GM19023 (cell line): ENCODE results near the gene HOXB9.

Source experiments
- ATAC-seq: cut with Tn5 transposase; IDR thresholded peaks from one replicate; pipeline ENCODE4 v1.9.1; 2021; ENCODE audit warnings: mild to moderate bottlenecking, moderate library complexity; ENCODE audit not compliant: unreplicated experiment

HOXB9 gene

DNA sequence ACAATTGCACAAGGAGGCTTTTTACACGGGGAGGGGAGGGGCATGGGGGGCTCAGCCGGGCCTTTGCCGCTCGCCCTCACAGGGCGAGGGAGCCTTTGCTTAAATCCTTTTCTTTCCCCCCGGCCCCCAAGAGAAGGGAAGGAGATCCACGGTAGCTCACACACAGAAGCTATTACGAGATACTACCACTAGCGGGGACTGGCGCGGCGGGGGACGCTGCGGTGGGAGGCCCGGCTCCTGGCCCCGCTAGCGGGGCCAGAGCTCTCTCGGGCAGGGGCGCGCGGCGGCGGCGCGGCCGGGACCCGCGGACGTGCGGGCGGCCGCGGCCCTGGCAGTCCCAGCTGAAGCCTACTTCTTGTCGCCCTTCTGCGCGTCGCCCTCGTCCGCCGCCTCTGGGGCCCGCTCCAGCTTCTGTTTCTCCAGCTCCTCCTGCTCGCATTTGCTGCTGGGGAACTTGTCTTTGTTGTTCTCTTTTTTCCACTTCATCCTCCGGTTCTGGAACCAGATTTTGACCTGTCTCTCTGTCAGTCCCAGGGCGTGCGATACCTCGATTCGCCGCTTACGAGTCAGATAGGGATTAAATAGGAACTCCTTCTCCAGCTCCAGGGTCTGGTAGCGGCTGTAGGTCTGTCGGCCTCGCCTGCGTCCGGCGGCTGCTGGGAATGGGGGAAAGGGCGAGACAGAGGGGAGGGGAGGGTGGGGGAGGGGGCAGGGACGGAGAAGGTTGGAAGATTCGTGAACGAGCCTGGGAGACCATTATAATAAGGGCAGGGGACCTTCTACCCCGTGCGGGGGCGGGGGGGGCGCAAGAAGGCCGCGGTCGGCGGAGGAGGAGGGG lies 13.1 kb downstream of the HOXB9 start:
- no peak for ATAC-seq

DNA sequence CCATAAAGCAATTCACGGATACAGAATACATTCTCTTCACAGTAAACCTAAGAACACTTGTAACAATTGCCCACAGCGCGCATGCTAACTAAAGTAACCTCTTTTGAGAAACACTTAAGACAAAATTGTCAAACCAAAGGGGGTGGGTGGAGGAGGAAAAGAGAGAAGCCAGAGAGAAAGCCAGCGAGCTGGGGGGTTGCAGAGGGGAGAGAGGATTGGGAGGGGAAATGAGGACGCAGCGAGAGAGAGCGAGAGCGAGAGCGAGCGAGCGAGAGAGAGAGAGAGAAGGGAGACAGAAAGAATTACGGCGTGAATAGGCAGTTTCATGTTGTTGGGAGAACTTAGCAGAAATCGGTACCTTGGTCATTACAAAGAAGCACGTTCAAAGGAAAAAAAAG lies 13.7 kb downstream of the HOXB9 start:
- ATAC-seq = no peak

DNA sequence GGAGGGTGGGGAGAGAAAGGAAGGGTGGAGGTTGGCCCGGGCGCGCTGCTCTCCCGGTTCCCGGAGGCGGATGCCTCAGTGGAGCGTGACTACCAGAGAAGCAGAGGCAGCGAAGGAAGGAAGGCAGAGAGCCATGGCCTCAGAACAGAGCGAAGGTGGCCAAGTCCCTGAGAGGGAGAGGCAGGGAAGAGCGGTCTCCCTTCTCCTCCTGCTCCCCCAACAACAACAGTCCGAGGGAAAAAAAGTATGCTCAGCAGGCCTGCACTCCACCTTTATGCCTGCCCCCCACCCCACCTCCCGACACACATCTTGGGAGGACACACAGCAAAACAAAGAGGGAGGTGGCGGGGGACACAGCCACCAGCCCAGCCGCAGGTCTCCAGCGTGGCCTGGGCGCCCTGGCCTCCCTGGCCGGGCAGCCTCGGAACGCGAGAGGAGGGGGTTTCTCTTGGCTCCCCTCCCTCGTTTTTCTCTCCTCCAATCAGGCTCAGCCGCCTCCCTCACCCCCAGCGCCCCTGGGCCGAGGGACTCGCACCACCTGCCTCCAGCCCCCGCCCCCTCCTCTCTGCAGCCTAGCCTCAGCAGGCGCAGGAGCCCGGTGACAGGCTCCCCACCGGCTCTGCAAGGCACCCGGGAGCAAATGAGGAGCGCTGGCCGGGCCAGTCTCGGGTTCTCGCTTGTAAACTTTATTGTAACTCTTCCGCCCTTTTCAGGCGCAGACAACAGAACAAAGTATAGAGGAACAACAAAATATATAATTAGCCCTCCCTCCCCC lies 14.3 kb downstream of the HOXB9 start:
- no peak for ATAC-seq

DNA sequence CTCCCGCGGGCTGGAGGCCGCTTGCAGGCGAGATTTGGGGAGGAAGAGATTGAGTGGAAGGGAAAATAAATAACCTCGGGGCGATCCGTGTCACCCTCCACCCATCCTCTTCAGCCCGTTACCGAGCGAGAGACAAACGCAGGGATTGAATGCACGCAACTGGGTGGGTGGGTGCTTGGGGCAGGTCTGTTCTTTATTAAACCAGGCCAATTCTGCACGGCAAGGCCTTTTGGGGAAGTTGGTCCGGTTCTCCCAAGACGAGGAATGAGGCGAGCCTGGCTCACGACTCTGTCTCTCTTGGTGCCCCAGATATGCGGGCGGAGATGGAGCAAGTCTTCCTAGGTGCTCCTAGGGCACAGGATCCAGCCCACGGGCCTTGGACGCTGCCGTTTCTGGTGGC lies 14.9 kb downstream of the HOXB9 start:
- ATAC-seq = no peak

DNA sequence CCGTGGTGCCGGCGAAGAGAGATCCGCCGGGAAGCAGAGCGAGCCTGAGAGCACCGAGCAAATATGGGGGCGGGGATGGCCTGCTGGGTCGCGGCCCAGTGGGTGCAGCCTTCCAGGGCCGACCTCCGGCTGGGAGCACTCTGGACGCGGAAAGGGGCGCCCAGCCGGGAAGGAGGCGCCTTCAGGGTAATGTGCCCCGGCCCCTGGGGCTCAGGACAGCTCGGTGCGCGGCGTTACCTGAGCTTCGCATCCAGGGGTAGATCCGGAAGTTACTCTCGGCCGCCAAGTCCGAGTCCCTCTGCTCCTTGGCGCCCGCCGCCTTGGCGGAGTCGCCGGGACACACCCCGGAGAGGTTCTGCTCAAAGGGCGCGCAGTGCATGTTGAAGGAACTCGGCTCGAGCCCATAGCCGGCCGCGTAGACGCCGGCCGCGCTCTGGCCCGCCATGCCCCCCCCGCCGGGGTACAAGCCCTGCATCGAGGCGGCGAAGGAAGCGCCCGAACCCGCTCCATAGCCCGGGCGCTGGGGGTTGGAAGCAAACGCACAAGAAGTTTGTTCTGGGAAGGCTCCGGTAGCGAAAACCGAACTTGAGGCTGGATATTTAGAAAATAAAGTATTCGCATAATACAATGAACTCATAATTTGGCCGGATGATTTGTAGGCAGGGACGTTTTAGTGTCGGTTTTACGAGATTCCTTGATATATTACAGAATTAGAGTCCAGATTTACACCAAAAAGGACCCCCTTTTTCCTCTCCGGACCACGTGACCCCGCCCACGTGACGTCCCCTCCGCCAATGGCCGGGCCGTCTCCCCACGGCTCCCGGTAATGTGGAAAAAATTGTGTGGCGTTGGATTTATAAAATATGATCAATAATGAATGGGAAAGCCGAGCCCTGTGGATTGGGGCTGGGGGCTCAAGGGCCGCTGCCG lies 15.6 kb downstream of the HOXB9 start, which contains the start of gene HOXB7:
TSS of gene HOXB7 (minus strand) at position 736 of the 930 bp plus-strand sequence. CDS start at position 637, 99 bp downstream.
- no peak for ATAC-seq

DNA sequence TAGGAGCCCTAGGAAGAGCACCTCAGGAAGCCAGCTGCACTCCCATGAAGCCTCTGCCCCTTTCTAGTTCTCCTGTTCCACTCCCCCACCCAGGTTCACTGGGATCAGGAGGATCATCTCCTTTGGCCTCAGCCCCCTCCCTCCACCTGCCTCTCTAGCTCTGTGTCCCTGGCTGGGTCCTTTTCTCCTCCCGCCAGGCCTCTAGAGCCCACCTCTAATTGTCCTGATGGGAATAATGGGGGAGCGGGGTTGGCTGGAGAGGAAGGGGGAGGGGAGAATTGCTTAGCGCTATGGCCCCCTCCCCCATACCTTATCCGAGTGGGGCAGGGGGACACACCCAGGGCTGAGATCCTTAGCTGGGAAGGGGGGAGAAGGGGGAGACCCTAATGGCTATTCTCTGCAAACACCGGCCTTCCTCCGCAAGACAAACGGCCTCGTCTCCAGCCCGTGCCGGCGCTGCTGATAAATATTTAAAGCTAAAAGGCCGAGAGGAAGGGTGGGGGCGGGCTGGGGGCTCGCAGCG lies 16.3 kb downstream of the HOXB9 start:
- no peak for ATAC-seq

DNA sequence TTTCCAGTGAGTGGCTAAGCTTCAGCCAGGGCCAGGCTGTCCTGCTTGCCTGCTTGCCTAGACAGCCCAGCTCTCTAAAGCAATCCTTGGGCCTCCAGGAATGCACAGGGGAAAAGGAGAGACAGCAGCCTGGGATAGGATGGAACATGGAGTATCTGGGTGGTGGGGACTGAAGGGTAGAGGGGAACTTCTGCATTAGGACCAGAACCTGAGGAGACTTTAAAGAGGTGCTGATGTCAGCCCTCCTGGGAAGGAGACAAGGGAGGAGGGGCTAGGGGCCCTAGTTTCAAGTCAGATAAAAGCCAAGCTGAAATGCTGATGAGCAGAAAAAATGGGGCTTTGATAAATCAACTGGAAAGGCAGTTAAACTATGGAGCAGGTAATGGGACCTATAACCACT lies 17.1 kb downstream of the HOXB9 start:
- no peak for ATAC-seq

DNA sequence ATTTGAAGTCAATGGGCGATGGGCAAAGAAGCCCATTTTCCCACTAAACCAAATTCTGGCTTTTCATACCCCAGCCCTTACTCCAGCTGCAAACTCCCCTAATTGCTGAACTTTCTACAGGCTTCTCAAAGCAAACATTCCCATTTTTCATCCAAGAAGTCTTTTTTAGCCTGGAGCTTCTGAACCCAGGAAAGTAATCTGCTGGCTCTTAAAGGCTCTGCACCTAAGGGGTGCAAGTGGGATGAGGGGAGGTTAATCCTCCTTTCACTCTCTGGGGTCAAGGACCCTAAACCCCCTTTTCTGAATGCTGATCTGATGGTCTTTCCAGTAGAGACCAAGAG lies 17.7 kb downstream of the HOXB9 start:
- ATAC-seq = no peak

DNA sequence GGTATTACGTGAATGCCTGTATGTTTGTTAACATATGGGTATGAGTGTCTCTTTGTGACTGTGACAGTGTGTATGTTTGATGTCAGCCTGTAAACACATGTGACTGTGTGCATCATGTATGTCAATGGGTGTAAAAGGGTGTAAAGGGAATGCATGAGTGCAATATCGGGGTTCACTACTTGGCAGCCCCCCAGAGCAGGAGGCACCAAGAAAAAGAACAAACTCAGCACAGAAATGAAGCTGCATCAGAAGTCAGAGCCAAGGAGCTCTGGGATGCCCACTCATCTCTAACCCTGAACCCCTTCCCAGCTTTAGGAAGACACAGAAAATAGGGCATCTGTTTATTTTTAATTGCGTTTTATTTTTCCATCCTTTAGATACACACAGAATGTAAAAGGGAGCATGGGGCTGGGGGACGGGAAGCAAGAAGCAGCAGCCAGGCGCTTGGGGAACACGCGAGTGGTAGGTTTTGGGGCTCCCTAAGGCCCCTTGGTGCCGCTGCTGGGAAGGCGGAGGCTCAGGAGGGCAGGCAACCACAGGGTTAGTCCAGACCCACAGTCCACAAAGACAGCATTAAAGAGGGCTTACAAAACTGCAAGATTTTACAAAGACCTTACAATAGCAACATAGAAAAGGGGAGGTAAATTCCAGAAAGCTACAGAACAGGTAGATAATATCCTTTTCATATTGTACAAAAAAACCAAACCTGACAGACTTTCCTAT lies 19.1 kb downstream of the HOXB9 start:
- ATAC-seq = no peak

DNA sequence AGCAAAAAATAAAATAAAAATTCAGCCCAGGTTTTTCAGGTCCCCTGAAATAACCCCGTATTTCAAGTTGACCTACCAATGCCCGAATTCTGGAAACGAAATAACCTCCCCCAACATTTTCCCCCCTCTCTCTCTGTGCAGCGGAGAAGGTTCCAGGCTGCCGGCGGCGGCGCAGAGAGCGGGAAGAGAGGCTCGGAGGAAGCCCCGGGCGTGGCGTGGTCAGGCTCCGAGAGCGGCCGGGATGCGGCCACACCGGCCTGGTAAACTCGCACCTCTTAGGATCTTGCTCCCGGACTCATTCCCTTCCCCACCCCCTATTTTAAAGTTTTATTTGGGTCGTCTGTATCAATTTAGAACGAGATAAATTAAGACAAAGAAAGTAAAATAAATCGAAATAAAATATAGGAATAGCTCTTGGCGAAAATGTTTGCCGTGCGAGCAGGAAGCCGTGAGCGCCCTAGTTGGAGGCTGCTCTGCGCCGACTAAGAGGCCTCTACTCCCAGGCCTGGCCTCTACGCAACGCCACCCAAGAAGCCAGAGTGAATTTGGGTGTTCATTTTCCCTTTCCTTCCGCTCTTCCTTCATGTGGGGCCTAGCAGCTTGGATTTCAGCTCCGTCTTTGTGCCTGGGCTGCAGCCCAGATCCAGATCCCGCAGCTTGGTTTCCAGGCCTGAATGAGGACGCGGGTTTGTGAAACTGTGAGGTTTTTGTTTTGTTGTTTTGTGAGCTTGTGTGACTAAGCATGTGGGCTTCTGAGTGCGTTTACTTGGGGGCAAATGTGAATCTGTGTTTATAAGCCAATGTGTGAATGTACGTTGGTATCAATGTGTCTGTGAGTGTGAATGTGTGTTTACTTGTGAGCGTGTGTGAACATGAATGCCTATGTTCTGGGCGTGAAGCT lies 19.9 kb downstream of the HOXB9 start:
- no peak for ATAC-seq

DNA sequence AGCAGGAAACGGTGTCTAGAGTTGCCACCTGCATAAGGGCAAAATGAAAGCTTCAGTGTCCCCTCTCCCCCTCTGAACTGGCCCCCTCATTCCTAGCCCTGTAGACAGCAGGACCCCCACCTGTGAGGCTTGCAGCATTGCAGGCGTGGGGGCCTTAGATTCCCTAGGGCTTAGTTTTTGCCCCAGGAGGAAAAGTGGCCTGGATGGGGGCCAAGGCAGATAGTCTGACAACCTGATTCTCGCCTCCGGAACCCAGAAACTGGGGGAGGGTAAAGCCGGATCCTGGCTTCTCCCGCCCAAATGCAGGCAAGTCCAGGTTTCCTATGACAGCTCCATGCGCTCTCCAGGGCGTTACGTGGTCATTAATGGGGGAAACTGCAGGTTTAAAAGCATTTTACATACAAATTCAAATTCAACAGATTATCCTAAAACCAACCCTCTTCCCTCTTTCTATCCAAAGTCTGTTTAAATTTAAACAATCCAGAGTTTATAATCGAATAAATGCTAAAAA lies 20.7 kb downstream of the HOXB9 start:
- no peak for ATAC-seq

DNA sequence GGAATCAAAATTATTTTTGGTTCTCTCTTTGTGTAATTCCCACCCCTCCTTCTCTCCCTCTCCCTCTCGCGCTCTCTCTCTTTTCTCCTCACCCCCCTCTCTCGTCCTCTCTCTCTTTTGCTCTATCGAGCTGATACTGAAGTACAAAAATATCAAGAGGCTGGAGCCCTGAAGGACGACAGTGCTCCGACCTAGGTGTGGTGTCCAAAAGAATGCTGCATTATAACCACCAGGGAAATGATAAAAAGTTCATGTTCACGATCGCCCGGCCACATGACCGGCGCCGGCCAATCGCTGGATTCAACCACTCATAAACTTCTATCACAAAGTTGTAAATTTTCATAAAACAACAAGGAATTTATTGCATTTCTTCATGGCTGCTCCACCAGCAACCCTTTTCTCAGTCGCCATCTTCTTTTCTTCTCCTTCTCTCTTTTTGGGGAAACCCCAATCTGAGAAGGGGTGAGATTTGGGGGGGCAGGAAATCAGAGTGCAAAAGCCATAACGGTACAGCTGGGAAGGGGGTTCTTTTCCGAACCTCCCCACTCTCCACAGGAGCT lies 21.3 kb downstream of the HOXB9 start, which contains the start of gene HOXB6:
TSS of gene HOXB6 (minus strand) at position 217 of the 560 bp plus-strand sequence. CDS start 6,836 bp downstream, outside the sequence.
- no peak for ATAC-seq

DNA sequence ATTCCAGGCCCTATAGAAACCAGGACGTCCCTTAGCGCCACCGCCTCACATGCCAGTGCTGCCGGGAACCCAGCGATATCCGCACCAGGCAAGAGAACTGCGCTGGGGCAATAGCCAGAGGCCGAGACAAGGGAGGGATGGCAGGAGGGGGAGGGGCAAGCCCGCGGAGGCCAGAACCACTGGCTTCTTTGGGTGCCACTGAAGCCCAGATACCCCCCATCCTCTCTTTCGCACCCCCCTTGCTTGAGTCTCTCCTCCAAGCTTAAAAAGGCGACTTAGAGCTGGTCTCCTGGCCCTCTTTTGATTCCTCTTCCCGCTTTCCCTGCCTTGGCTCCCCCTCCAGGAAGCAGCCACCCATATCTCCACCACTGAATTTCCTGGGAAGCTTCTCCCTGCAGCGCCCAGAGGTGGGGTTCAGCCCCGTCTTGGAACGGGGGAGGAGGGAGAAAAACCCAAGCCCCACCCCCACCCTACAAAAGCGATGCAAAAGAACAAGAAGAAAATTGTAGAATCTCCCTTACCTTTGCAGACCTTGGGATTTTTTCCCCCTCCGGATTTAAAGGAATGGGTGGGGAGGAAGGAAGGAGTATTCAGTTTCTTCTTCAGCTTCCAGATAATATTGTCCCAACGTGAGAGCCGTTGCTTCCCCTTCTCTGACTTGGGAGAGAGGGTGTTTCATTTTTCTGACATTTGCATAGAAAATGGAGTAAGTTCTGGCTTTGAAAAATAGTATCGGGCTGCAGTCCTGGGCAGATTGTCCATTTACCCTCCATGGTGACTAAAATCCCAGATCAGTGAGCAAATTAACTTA lies 22.0 kb downstream of the HOXB9 start:
- ATAC-seq = no peak

DNA sequence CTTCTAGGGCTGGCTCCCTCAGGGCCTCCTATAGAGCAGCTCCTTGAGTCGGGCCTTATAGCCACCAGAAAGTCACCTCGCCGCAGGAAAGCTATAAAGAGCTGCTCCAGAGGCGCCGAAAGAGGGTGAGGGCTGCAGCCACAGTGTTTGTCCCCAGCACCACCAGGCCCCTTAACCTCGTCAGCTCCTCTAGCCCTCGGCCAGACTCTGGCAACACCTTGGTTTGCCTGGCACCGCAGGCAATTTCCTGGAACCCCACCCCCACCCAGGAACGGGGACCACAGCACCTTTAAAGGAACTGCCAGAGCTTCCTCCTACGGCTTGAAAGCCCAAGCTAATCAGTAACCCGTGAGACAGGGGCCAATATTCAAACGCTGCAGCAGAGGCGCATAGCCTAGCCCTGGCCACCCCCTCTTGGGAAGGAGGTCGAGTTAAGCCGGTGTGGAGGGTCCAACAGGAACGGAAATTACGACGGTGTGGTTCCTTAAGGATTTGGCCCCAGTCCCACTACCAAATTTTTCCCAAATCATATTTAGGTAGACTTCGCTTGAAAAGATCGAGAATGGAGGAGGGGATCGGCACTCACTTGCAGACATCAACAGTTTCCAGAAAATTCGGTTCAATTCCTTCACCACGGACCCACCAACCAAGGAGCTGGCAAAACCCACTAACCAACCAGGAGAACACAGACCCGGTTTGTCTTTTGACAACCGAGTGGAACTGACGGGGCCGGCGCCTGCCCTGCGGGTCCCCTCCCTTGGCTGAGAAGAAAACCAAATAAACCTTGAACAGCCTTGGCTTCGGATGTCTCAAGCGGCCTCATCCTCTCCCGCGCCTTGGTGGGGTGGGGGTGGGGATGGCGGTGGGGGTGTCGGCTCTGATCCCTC lies 24.4 kb downstream of the HOXB9 start:
- ATAC-seq = no peak

DNA sequence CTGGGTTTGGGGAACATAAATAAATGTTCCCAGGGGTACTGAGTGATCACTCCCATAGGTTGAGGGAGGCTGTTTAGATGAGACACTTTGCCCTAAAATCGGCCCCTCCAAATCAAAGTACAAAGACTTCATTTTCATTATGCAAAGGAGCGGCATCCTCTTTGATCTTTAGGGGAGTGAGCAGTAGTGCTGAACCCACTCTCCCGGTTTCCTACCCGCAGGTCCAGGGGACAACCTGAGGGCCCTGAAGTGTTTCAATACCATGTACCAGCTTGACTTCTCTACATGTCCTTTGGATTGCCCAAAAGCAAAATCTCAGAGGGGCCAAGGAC lies 25.0 kb downstream of the HOXB9 start:
- ATAC-seq = no peak

DNA sequence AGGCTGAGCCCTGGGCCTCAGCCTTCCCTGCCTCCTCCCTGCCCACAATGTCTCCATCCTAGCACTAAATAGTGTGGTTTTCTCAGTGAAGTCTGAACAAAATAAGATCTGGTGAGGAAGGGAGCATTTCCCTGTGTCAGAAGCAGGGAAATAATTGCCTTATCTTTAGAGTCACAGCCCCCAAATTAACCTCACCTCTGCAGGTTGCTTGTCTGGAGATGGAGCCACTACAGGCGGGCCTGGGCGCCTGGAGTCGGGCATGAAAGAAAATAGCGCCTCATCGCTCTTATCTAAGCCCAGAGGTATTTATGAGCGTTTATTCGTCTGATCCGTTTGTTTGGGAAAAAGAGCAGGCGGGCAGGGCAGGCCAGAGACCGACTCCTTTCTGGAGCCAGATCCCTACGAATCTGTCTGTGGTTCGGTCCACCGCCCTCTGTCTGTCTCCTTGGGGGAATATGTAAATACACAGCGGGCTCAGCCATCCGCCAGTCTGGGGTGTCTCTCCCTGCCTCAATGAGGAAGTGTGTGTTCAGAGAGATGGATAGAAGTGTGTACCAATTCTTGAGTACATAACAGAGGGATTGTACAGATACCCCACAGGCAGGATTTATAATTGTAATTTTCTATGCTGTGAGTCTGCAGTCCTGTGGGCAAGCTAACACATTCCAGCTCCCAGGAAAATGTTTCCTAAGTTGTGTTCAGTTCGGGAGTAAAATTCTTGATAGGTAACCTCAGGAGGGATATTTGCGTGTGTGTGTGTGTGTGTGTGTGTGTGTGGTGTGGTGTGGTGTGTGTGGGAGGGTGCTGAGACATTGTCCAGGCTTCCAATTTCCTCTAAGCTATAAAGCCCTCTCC lies 25.7 kb downstream of the HOXB9 start:
- no peak for ATAC-seq
